Activated T-helper 1 cell treated with anti-CD3 and anti-CD28 coated beads, Interleukin-12 subunit alpha, Interleukin-12 subunit beta, Interleukin-2, Interleukin-4 antibody, amounts not matched to agents 30 ng/mL and 10 ng/mL and 1 ng/mL, durations not matched to agents 14 hours and 24 hours and 36 hours (primary cell): ENCODE measurements around the gene DUXB. TPM values are rescaled to one million over a fixed set of nuclear protein-coding genes. Genes with fewer than 3 reads are reported as not detected.

ENCODE experiments used
- DNase-seq: peaks from one replicate; pipeline ENCODE4 v3.0.0; 2021; ENCODE audit warnings: low spot score
- H3K27ac Mint-ChIP-seq: one replicate; pipeline ENCODE4 v1.8.0; 2021; ENCODE audit warnings: mild to moderate bottlenecking, mixed read lengths
- H3K27me3 Mint-ChIP-seq: one replicate; pipeline ENCODE4 v1.8.0; 2022; ENCODE audit warnings: mild to moderate bottlenecking, moderate library complexity, mixed read lengths; ENCODE audit not compliant: insufficient read depth
- H3K36me3 Mint-ChIP-seq: one replicate; pipeline ENCODE4 v1.8.0; 2021; ENCODE audit warnings: low read depth, mixed read lengths
- H3K4me1 Mint-ChIP-seq: one replicate; pipeline ENCODE4 v1.8.0; 2021; ENCODE audit warnings: low read depth, mixed read lengths
- H3K4me3 Mint-ChIP-seq: one replicate; pipeline ENCODE4 v1.8.0; 2021; ENCODE audit warnings: mild to moderate bottlenecking, moderate library complexity, mixed read lengths
- H3K9me3 Mint-ChIP-seq: one replicate; pipeline ENCODE4 v1.8.0; 2021; ENCODE audit warnings: mixed read lengths
- intact Hi-C: fragments of 100-400 bp; cut with micrococcal nuclease; formaldehyde crosslinking; loops from one replicate; pipeline ENCODE4 v1.15.1; 2024
- total RNA-seq: library from RNA; stranded (reverse); gene quantifications from 2 replicates; pipeline ENCODE4 v1.2.3, GENCODE V29; 2022

The DUXB gene
- total RNA-seq = not detected in 2 replicates

GRCh38 chr16:75701361-75701760 is at the start of gene DUXB:
DUXB (minus strand) TSS chr16:75701461; CDS start chr16:75701418, 43 bp downstream.
- Mint-ChIP-seq H3K4me1 (no peaks in the 10 kb centered on the region), H3K9me3 (no peaks in the 10 kb centered on the region), H3K27ac (no peak within 1 kb of the TSS), H3K4me3 (no peak within 1 kb of the TSS), H3K36me3 (no peaks in the 10 kb centered on the region), H3K27me3 (no peaks in the 10 kb centered on the region)
- DNase-seq = no peak
- intact Hi-C loops = no loop called here

- H3K27ac Mint-ChIP-seq = no peak overlapping the region
- no peaks in the 10 kb centered on the region for H3K9me3 Mint-ChIP-seq
- DNase-seq = no peak
- intact Hi-C loops = no loop called here
- peaks cover 4% of the 10 kb centered on the region for H3K27me3 Mint-ChIP-seq
- no peak overlapping the region for H3K4me3 Mint-ChIP-seq
- no peaks in the 10 kb centered on the region for H3K4me1 Mint-ChIP-seq
- no peaks in the 10 kb centered on the region for H3K36me3 Mint-ChIP-seq
These were observed 49.3 kb upstream of the DUXB start for GRCh38 chr16:75750528-75750927.

GRCh38 chr16:75746359-75746758 is 45.1 kb upstream of the DUXB start:
- no peak for DNase-seq
- Mint-ChIP-seq H3K27me3 (peaks cover 4% of the 10 kb centered on the region), H3K4me1 (no peaks in the 10 kb centered on the region), H3K27ac (no peak overlapping the region), H3K9me3 (peaks cover 17% of the 10 kb centered on the region), H3K36me3 (no peaks in the 10 kb centered on the region), H3K4me3 (no peak overlapping the region)
- intact Hi-C loops = no loop called here

- H3K9me3 Mint-ChIP-seq = peaks cover 18% of the 10 kb centered on the region
- DNase-seq = no peak
- intact Hi-C loops = no loop called here
- H3K27ac Mint-ChIP-seq = no peak overlapping the region
- no peaks in the 10 kb centered on the region for H3K4me1 Mint-ChIP-seq
- no peaks in the 10 kb centered on the region for H3K36me3 Mint-ChIP-seq
- peaks cover 4% of the 10 kb centered on the region for H3K27me3 Mint-ChIP-seq
- no peak overlapping the region for H3K4me3 Mint-ChIP-seq
These were observed 44.6 kb upstream of the DUXB start for GRCh38 chr16:75745823-75746222.

- Mint-ChIP-seq H3K4me1 (no peaks in the 10 kb centered on the region), H3K9me3 (peaks cover 18% of the 10 kb centered on the region), H3K27ac (no peak overlapping the region), H3K4me3 (no peak overlapping the region), H3K36me3 (no peaks in the 10 kb centered on the region), H3K27me3 (peaks cover 4% of the 10 kb centered on the region)
- intact Hi-C loops = no loop called here
- no peak for DNase-seq
These were observed 44.0 kb upstream of the DUXB start for GRCh38 chr16:75745242-75745641.

GRCh38 chr16:75742424-75743047 is 41.3 kb upstream of the DUXB start:
- no peaks in the 10 kb centered on the region for H3K36me3 Mint-ChIP-seq
- DNase-seq = no peak
- H3K27me3 Mint-ChIP-seq = no peaks in the 10 kb centered on the region
- no peaks in the 10 kb centered on the region for H3K4me1 Mint-ChIP-seq
- intact Hi-C loops = no loop called here
- no peak overlapping the region for H3K27ac Mint-ChIP-seq
- H3K4me3 Mint-ChIP-seq = no peak overlapping the region
- H3K9me3 Mint-ChIP-seq = peaks cover 18% of the 10 kb centered on the region

GRCh38 chr16:75733305-75734211 is 32.3 kb upstream of the DUXB start:
- Mint-ChIP-seq H3K36me3 (no peaks in the 10 kb centered on the region), H3K4me3 (no peak overlapping the region), H3K4me1 (no peaks in the 10 kb centered on the region), H3K27me3 (no peaks in the 10 kb centered on the region), H3K9me3 (no peaks in the 10 kb centered on the region), H3K27ac (no peak overlapping the region)
- intact Hi-C loops = no loop called here
- DNase-seq = no peak

- Mint-ChIP-seq H3K36me3 (no peaks in the 10 kb centered on the region), H3K27me3 (no peaks in the 10 kb centered on the region), H3K4me1 (no peaks in the 10 kb centered on the region), H3K27ac (no peak overlapping the region), H3K9me3 (no peaks in the 10 kb centered on the region), H3K4me3 (no peak overlapping the region)
- DNase-seq = no peak
- intact Hi-C loops = no loop called here
These were observed 31.6 kb upstream of the DUXB start for GRCh38 chr16:75732871-75733270.

- H3K4me3 Mint-ChIP-seq = no peak overlapping the region
- no peaks in the 10 kb centered on the region for H3K4me1 Mint-ChIP-seq
- H3K27ac Mint-ChIP-seq = no peak overlapping the region
- no peaks in the 10 kb centered on the region for H3K9me3 Mint-ChIP-seq
- no peaks in the 10 kb centered on the region for H3K27me3 Mint-ChIP-seq
- H3K36me3 Mint-ChIP-seq = no peaks in the 10 kb centered on the region
- DNase-seq = no peak
- intact Hi-C loops = no loop called here
These were observed 26.0 kb upstream of the DUXB start for GRCh38 chr16:75727221-75727620.

GRCh38 chr16:75726390-75726789 is 25.1 kb upstream of the DUXB start, which contains the start of gene CPHXL:
CPHXL (minus strand) TSS chr16:75726490; CDS start chr16:75726442, 48 bp downstream.
- no peak for DNase-seq
- intact Hi-C loops = no loop called here
- H3K9me3 Mint-ChIP-seq = no peaks in the 10 kb centered on the region
- H3K4me3 Mint-ChIP-seq = no peak within 1 kb of the TSS
- no peaks in the 10 kb centered on the region for H3K27me3 Mint-ChIP-seq
- no peaks in the 10 kb centered on the region for H3K36me3 Mint-ChIP-seq
- no peaks in the 10 kb centered on the region for H3K4me1 Mint-ChIP-seq
- H3K27ac Mint-ChIP-seq = no peak within 1 kb of the TSS

- no peak for DNase-seq
- H3K27ac Mint-ChIP-seq = no peak overlapping the region
- H3K4me1 Mint-ChIP-seq = no peaks in the 10 kb centered on the region
- no peak overlapping the region for H3K4me3 Mint-ChIP-seq
- peaks cover 4% of the 10 kb centered on the region for H3K27me3 Mint-ChIP-seq
- intact Hi-C loops = no loop called here
- H3K9me3 Mint-ChIP-seq = no peaks in the 10 kb centered on the region
- no peaks in the 10 kb centered on the region for H3K36me3 Mint-ChIP-seq
These were observed 17.2 kb upstream of the DUXB start for GRCh38 chr16:75718452-75718851.

GRCh38 chr16:75714661-75715060 is 13.4 kb upstream of the DUXB start:
- H3K27me3 Mint-ChIP-seq = peaks cover 6% of the 10 kb centered on the region
- H3K4me1 Mint-ChIP-seq = no peaks in the 10 kb centered on the region
- no peaks in the 10 kb centered on the region for H3K36me3 Mint-ChIP-seq
- peaks cover 12% of the 10 kb centered on the region for H3K9me3 Mint-ChIP-seq
- intact Hi-C loops = no loop called here
- no peak for DNase-seq
- no peak overlapping the region for H3K27ac Mint-ChIP-seq
- H3K4me3 Mint-ChIP-seq = no peak overlapping the region

- intact Hi-C loops = no loop called here
- Mint-ChIP-seq H3K27me3 (peaks cover 2% of the 10 kb centered on the region), H3K4me1 (no peaks in the 10 kb centered on the region), H3K9me3 (peaks cover 12% of the 10 kb centered on the region), H3K4me3 (no peak overlapping the region), H3K36me3 (no peaks in the 10 kb centered on the region), H3K27ac (no peak overlapping the region)
- DNase-seq = no peak
These were observed 9.1 kb upstream of the DUXB start for GRCh38 chr16:75710344-75710743.
